Measurements from ENCODE around the gene NABP2.
A peak's percentile ranks its signal among the peaks of the same experiment; 100 is the strongest.
"Not testable (repeated sequence)": the region's sequence is repeated elsewhere in the genome, so short reads cannot be mapped to it uniquely, and the experiment has no call there.

Gene NABP2

DNA sequence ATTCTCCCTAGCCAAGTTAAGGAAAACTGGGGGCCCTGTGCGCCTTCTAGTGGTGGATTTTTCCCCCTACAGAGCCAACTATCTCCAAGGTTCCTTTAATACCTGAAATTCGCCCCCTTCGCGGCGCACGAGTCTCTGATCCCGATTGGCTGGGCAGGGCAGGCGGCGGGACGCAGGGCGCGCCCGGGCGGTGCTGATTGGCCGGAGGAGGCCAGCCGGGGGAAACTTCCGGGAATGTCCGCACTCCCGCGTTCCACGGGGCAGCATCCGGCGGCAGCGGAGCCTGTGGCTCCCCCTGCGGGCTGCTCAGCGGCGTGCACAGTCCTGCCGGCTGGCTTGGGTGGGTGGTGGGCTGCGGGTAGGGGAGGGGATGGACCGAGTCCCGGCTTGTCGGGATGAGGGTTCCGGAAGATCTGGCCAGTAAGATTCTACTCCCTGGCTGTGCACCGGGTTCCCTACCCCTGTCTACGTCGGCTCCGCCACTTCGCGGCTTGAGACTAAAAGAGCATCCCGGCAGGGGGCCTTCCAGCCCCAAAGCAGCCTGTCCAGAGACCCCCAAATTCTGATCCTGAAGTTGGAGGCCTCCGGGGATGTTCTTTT lies at the start of gene NABP2:
Gene NABP2, plus strand, starts transcription at position 241 of the 600 bp plus-strand sequence. CDS start 515 bp downstream, outside the sequence.
- DNase-seq (ENCODE audit: low read depth in 1 of 2, low spot score in 1 of 2), result peak; percentile 80 to 91

GRCh38 chr12:56178347-56178746 lies 45.8 kb upstream of the NABP2 start:
- DNase-seq (ENCODE audit: low read depth in 1 of 2, low spot score in 1 of 2), result no peak

- DNase-seq (ENCODE audit: low read depth in 1 of 2, low spot score in 1 of 2), result no peak
Observed at GRCh38 chr12:56186957-56187356, 37.2 kb upstream of the NABP2 start.

- no peak for DNase-seq (ENCODE audit: low read depth in 1 of 2, low spot score in 1 of 2)
Observed at GRCh38 chr12:56188131-56188777, 35.9 kb upstream of the NABP2 start.

DNA sequence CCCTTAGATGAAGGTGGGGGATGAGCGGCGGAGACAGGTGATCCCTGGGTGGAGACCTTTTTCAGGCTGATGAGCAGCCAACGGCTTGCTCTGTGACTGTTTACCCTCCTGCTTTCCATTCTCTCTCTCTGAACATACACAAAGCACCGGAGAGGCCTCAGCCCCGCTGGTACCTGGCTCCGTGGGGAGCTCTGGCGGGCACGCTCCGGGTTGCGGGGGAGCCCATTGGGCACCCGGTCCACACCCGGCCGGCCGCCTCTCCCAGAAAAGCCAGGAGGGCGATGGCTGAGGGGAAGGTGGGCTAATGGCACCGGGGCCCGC lies 35.4 kb upstream of the NABP2 start:
- no peak for DNase-seq (ENCODE audit: low read depth in 1 of 2, low spot score in 1 of 2)

GRCh38 chr12:56189099-56189917 lies 34.8 kb upstream of the NABP2 start, which contains the start of gene SMARCC2:
TSS of gene SMARCC2 (minus strand) at chr12:56189483. CDS start at chr12:56189461, 22 bp downstream.
- peak; percentile 70 to 78 for DNase-seq (ENCODE audit: low read depth in 1 of 2, low spot score in 1 of 2)

GRCh38 chr12:56189918-56190694 lies 34.0 kb upstream of the NABP2 start:
- DNase-seq (ENCODE audit: low read depth in 1 of 2, low spot score in 1 of 2), result peak; percentile 48 to 89

DNA sequence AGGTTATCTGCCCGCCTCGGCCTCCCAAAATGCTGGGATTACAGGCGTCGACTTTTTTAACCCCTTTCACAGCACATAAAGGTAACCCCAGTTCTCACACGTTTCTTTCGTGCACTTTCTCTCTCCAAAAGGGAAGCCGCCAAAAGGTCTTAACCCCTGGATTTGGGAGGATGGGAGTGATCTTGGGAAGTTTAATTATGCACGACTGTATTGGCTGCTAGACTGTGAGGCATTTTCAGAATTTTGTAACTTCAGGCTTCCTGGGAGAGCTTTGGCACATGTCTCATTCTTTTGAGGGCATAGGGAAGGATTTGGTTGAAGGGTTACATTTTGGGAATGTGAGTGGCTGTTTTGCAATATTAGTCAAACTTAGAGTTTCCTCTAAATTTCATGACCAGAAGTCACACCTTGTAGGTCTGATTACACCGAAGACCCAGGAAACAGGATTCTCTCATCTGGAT lies 33.4 kb upstream of the NABP2 start:
- DNase-seq (ENCODE audit: low read depth in 1 of 2, low spot score in 1 of 2), result no peak

DNA sequence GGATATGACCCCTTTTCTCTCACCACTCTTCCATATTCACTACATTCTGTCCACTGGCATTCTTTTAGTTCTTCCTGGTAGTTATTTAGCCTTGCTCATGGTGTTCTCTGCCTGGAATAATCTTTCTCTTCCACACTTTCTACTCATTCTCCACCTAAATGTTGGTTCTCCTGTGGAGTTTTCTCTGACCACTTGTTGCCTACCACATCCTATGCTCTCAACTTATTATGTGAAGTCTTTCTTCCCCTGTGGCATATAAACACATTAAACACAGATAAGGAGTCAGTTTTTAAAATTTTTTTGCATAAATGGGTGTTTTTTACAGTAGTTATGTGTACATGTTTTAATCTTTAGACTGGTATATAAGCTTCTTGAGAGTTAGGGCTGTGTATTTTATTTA lies 31.6 kb upstream of the NABP2 start:
- DNase-seq (ENCODE audit: low read depth in 1 of 2, low spot score in 1 of 2), result no peak

DNA sequence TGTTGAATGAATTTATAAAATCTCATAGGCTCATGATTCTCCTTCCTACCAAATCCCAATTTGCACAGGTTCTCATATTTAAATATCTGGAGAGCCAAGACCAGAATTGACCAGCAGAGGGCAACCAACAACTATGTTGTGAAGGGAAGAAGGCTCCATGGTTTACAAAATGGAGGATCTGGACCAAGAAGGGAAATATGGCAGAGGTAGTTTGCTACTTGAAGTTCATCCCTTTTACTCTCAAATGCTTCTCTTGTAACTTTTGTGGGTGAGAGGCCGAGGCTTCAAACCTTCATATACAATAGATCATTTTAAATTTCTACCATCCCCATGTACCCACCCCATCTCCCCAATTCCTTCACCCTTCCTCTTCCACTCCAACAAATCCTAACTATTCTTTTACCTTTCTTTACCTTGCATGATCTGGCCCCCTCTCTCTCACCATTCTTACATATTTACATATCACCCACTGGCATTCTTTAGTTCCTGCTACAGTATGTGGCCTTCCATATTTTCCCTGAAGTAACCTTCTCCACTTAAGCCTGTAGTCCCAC lies 31.0 kb upstream of the NABP2 start:
- DNase-seq (ENCODE audit: low read depth in 1 of 2, low spot score in 1 of 2), result peak in 1 of 2 donors; percentile 34

GRCh38 chr12:56196818-56197550 lies 27.2 kb upstream of the NABP2 start:
- DNase-seq (ENCODE audit: low read depth in 1 of 2, low spot score in 1 of 2), result not testable (repeated sequence)

GRCh38 chr12:56197921-56198635 lies 26.1 kb upstream of the NABP2 start:
- no peak for DNase-seq (ENCODE audit: low read depth in 1 of 2, low spot score in 1 of 2)

GRCh38 chr12:56198836-56199235 lies 25.3 kb upstream of the NABP2 start:
- no peak for DNase-seq (ENCODE audit: low read depth in 1 of 2, low spot score in 1 of 2)

DNA sequence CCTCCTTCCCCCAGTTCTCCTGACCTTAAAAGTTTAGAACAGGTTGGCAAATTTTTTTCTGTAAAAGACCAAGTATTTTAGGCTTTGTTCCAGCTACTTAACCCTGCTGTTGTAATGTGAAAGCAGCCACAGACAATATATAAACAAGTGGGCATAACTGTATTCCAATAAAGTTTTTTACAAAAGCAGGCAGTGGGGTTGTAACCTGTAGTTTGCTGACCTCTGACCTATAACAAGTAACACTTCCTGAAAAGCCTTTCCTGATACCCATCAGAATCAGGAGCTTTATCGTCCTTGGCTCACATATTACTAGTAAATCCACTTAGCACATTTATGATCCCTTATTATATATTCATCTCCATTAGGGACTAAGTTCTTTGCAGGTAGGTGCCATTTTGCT lies 21.8 kb upstream of the NABP2 start:
- no peak for DNase-seq (ENCODE audit: low read depth in 1 of 2, low spot score in 1 of 2)

DNA sequence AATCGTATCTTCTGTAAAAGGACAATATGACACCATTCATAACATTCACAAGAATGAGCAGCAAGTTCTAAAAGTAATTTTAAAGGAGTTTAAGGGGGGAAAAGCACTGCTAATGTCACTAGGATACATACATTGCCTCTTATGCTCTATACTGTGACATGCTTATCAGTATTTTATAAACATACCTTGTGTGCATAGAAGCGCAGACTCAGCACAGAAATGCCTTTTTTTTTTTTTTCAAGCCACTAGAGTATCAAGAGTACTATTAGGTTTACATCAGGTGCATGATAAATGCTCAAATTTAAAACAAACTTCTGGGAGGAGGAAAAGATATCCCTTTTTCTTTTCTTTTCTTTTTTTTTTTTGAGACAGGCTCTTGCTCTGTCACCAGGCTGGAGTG lies 21.3 kb upstream of the NABP2 start:
- DNase-seq (ENCODE audit: low read depth in 1 of 2, low spot score in 1 of 2), result no peak

- no peak for DNase-seq (ENCODE audit: low read depth in 1 of 2, low spot score in 1 of 2)
Observed at GRCh38 chr12:56204275-56204674, 19.9 kb upstream of the NABP2 start.

DNA sequence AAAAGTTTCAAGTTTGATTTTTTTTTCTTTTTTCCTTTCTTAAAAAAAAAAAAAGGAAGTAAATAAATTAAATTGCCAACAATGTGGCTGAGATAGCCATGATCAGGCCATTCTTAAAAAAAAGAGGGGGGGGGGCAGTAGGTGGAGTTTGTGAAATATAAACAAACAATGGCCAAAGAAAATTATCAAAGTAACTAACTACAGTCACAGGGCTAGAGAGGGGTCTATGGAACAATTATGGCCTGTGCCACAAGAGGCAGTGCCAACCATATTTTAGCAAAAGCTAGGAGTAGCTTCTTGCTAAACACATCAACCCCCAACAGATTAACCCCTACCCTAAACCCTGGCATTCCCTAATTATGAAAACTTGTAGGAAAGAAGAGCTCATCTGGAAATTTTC lies 18.7 kb upstream of the NABP2 start:
- DNase-seq (ENCODE audit: low read depth in 1 of 2, low spot score in 1 of 2), result no peak

DNA sequence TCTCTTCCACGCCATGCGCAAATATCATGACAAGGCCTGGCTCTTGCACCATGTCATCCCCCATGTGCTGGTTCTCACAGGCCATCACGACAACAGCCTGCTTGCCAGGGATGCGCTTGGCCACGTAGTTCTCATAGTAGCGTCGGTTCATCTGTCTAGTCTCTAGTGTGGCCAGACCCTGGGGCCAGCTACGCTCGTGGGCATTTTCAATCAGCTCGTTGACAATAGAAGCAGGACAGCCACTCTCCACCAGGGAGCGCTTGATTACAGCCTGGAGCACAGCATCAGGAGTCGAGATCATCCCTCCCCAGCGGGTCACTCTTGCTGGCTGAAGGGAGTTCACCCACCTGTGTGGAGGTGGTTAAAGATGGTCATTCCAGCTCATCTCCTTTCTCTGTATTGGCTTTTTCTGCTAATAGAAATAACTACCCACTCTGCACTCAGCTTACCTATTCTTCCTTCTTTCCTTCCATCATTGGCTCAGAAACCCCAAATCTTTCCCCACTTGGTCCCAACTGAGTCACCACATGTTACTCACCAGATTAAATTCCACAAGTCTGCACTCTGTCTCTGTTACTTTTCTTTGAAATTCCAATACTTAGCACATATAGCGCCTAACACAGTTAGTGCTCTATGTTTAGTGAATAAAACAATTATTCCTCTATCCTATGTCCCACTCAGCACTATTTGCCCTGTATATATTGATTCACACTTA lies 17.5 kb upstream of the NABP2 start:
- no peak for DNase-seq (ENCODE audit: low read depth in 1 of 2, low spot score in 1 of 2)

DNA sequence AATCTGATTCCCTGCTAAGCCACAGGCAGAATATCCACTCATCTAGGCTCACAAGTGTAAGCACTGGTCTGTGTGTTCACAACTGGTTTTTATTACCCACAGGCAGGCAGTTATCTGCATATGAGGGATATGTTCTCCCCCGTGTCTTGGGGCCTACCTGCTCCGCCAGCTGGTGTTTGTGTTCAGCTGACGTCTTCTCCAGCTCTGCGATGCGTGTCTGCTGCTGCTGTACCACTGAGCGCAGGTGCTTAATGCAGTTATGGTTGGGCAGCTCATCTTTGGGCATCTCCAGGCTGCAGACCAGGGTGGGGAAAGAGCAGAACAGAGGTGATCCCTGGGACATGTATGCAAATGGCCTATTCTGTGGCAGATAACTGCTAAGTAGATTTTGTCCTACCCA lies 16.1 kb upstream of the NABP2 start:
- no peak for DNase-seq (ENCODE audit: low read depth in 1 of 2, low spot score in 1 of 2)
